NCI-H510A treated with DMSO at 0.1 percent for 48 hours (cell line): ENCODE results near the gene ACP3.

ENCODE experiments used
- DNase-seq: peaks from one replicate; lab custom pipeline; 2025; lab: John Stamatoyannopoulos, UW

Gene ACP3

GRCh38 chr3:132315851-132316250, 1.4 kb upstream of the ACP3 start:
- no peak for DNase-seq

GRCh38 chr3:132318451-132318850, 1.2 kb downstream of the ACP3 start:
- DNase-seq, result peak; percentile 18

- DNase-seq, result no peak
These were observed 4.1 kb downstream of the ACP3 start for GRCh38 chr3:132321304-132321703.

GRCh38 chr3:132325103-132325606, 7.9 kb downstream of the ACP3 start:
- DNase-seq, result no peak

DNA sequence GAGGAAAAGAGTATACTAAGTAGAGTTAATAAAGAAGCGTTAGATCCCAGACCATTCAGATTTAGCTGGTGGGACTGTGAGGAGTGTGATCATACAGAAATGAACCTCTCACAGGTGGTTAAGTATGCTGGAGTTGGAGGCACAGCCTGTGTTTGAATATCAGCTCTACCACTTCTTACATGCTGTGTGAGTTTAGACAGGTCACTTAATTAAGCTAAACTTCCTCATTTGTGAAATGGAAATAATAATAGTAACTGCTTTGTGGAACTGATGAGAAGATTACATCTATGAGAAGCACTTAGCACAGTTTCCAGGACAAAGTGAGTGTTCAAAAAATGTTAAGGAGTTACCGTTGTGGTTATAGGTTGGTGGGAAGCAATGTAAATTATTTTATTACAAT, 8.4 kb downstream of the ACP3 start:
- no peak for DNase-seq

DNA sequence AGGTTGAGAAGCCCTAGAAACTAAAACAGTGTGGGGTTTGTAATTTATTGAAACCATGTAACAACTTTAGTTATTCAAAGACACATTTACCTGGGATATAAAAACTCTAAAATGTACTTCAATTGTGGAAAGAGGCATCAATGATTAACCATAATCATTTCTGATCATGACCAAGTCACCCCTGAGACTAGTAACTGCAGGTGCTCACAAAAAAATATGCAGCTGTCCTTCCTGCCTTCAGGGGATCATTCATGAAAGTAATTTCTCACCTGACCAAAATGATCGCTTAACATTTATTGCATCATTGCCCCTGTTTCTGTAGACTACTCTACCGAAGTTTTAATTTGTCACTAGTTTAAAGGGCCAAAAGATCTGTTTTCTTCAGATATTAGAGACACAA, 9.0 kb downstream of the ACP3 start:
- DNase-seq, result no peak

DNA sequence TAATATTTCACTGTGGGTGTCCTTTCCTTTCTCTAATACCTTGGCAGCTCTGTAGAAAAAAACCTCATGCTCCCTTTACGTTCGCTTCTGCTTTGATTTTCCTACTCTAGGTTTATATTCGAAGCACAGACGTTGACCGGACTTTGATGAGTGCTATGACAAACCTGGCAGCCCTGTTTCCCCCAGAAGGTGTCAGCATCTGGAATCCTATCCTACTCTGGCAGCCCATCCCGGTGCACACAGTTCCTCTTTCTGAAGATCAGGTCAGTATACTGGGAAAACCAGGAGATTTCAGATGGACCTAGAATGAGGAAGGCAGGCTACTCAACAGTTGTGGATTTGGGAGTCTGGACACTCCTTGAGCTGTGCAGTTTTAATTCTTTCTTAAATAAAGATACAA, 14.9 kb downstream of the ACP3 start:
- DNase-seq, result no peak

DNA sequence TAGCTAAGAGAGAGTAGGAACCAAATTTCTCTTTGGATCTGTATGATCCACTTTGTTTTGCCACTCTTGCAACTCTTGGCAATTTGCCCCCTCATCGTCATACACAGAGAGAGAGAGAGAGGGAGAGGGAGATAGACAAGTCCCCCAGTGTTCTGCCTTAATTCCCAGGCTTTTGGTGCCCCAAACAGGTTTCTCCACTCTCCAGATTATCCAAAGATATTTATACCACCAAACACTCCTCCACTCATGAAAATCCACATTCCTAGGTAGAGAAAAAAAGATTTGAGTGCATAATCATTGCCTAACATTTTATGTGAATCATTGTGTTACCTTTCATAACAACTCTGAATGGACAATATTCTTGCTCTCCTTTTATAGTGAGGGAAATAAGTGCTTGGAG, 15.3 kb downstream of the ACP3 start:
- no peak for DNase-seq

- no peak for DNase-seq
These were observed 24.5 kb downstream of the ACP3 start for GRCh38 chr3:132341746-132342145.

DNA sequence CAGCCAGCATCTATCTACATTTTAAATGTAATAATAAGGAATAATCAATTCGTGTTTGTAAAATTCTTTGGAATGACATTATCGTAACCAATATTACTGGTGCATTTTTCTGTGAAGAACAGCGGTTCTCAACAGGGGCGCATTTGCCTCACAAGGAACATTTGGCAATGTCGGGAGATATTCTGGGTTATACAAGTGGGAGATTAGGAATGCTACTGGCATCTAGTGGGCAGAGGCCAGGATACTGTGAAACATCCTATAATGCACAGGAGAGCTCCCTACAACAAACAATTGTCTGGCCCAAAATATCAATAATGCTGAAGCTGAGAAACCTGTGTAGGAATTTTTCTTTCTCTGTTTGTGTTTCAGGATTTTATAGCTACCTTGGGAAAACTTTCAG, 25.0 kb downstream of the ACP3 start:
- peak; percentile 7 for DNase-seq

DNA sequence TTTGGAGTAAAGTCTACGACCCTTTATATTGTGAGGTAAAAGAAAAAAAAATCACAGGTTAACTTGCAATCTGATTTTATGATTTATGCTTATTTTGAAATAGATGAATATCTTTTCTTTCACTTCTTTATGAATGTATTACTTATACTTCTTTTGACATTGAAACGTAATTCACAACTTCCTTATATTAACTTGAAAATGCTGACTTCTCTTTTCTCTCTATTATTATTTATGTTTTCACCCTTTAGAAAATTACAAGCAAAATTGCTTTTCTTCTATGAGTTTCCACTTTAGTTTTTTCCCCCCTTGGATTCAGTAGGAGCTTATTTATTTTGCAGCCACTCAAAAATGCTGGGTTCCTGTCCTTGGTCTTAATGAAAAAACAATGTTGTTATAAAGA, 25.4 kb downstream of the ACP3 start:
- DNase-seq, result no peak

DNA sequence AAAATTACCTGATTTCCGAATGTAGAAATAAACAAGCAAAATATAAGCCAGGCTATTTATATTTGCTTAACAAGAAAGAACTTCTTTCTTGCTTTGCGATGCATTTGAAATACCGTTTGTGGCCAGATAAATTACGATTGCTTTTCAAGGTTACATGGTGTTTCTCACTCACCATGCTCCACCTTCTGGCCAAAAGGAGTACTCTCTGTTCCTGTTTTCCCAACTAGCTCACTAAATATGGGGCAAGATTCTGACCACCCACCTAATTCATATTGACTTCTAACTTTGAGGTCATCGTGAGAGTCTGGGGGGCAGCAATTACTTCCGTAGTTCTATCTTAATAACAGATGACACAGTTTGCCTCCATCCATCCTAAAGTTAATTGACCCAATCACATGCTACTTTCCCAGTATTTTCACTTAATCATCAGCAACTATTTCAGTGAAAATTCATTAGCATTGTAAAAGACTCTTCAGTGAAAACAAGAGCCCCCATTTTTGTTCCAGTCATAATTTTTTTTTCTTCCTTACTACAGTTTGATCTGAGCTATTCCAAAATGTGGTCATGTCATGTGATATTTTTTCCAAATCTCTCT, 25.9 kb downstream of the ACP3 start:
- DNase-seq, result peak; percentile 59

GRCh38 chr3:132344666-132345280, 27.6 kb downstream of the ACP3 start:
- DNase-seq, result no peak

DNA sequence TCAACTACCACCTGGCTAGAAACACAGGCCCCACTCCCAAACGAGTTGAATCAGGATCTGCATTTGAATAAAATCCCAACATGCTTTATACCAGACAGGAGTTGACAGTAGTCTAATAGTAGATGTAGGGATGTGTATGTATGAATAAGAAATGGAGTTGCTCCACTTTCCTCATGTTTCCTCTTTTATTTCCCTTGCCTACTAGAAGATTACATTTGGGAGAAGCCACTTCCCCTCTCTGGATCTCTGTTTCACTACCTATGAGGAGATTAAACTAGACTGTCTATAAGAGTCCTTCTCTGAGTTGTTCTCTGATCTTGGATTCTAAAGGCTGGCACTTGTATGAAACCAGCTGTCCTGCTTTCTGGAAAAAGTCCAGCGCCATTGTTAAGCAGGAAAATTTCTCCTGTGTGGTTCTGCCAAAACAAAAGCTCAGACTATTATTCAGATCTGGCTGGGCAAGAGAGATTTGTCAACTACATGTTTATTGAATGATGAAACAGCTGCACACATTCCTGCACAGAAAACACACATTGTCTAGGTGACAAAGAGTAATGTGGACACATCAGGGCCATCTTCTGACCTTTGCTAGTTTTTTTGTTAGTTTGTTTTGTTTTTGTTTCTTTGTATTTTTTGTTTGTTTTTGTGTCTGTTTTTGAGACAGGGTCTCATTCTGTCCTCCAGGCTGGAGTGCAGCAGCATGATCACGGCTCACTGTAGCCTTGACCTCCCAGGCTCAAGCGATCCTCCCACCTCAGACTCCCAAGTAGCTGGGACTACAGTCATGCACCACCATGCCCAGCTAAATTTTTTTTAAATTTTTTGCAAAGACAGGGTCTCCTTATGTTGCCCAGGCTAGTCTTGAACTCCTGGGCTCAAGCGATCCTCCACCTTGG, 29.9 kb downstream of the ACP3 start:
- DNase-seq, result no peak

GRCh38 chr3:132347811-132348210, 30.6 kb downstream of the ACP3 start:
- no peak for DNase-seq

DNA sequence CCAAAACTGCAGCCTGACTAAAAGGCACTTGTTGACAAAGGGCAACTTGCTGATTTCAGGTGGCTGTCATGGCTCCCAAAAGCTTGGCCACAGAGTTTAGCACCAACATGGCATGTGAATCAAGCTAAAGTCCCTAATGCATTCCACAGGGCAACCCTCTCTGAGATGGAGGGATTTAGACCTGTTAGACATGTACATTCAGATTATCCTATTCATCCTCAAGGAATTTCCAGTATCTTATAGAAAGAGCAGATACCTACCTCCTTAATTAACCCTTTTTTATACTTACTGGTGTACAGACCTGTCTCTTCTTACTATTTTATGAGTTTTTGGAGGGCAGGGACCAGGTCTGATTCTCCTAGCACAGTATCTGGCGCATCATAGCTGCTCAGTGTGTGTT, 31.3 kb downstream of the ACP3 start:
- DNase-seq, result no peak

DNA sequence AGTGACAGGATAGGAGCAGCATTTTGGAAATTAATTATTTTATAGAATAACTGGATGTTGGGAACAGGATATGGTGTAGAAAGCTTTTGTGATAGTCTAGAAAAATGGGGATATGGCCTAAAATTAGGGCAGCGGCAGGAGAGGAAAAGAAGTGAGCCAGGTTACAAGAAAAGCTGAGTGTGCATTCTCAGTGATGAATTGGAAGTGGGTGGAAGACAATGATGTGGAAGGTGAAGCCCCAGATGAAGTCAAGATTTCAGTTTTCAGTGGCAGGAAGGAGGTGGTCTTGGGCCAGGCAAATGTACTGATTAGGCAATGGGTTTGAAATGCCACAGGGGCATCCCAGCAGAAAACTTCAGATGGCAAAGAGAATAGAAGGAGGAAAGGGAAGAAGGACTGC, 33.6 kb downstream of the ACP3 start:
- no peak for DNase-seq

GRCh38 chr3:132351222-132351806, 34.1 kb downstream of the ACP3 start:
- DNase-seq, result no peak

DNA sequence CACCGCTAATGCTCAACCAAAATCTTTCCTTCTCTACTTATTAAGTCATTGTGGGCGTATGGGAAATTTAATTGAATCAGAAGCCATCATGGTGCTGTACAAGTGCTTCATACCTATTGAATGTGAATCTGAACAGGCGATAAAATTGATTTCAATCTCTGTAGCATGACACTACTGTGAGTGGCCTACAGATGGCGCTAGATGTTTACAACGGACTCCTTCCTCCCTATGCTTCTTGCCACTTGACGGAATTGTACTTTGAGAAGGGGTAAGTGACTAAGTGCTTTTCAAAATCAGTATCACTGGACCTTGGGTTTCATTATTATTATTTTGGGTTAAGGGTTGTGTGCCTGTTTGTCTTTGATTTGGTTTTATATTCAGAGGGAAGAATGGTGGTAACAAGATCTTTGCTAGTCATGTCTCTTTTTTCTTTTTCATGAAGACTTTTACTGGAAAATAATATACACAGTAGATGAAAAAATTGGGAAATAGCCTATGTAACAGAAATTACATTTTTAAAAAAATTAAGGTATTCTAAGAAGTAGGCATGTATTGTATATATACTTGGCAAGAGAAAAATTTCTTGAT, 35.4 kb downstream of the ACP3 start:
- peak; percentile 62 for DNase-seq

GRCh38 chr3:132354916-132355702, 37.9 kb downstream of the ACP3 start:
- DNase-seq, result no peak

DNA sequence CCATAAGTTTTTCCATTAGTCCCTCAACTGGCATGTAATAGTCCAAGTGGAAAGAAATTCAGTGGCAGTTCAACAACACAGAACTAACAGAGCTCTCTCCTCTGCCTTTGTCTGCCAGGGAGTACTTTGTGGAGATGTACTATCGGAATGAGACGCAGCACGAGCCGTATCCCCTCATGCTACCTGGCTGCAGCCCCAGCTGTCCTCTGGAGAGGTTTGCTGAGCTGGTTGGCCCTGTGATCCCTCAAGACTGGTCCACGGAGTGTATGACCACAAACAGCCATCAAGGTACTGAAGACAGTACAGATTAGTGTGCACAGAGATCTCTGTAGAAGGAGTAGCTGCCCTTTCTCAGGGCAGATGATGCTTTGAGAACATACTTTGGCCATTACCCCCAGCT, 39.4 kb downstream of the ACP3 start:
- no peak for DNase-seq
